ENCODE results near the gene RTL9.
"Not testable (repeated sequence)": the region's sequence is repeated elsewhere in the genome, so short reads cannot be mapped to it uniquely, and the experiment has no call there.

The RTL9 gene

DNA sequence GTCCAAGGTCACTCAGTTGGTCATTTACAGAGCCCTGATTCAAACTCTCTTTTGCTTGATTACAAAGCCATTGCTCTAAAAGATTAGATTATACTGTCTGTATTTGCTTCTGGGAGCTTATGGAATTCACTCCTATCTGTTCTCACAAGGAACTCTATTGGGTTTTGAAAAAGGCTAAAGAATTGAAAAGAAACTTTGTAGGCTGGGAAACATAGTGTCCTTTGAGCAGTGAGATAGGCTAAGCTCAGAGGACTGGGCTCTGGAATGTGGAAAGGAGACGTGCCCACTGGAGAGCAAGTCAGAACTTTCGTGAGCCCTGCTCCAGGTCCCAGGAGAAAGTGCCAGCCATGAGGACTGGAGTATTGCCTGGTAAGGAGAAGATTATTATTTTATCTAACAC is at the start of gene RTL9:
Gene RTL9 (plus strand): TSS at position 301 of the 400 bp plus-strand sequence. CDS start 91,770 bp downstream, outside the sequence.
- FAIRE-seq = no peak

DNA sequence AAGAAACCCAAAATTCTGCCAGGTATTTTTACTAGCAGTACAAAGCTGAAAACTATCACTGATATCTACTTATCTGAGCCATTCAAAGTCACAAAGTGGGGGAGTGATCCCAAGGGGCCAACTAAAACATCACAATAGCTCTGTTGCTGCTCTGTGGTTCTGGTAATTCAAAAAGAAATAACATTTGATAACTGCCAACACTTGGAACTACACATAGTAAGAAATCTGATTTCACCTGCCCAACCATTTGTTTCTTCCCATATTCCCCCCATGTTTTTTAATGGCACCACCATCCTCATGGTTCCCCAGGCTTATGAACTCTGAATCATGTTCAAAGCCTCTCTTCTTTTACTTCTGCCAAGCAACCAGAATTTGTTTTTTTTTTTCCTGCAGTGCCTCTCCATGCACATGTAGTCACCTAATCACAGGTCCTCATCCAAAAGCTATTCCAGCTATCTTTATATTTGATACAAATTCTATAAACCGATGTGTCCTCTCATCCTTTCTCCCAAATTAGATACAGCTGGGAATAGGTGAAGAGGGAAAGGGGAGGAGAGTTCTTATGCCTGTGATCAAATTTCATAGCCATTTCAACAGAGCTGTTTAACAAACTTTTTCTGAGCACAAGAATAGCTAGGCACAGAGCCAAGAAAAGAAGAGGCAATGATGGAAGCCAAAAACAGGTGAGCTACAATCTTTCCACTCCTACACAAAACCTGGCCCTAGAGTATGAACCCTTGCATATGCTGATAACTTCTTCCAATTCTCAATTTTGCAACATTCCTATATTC is 48.5 kb upstream of the RTL9 start:
- FAIRE-seq = no peak

DNA sequence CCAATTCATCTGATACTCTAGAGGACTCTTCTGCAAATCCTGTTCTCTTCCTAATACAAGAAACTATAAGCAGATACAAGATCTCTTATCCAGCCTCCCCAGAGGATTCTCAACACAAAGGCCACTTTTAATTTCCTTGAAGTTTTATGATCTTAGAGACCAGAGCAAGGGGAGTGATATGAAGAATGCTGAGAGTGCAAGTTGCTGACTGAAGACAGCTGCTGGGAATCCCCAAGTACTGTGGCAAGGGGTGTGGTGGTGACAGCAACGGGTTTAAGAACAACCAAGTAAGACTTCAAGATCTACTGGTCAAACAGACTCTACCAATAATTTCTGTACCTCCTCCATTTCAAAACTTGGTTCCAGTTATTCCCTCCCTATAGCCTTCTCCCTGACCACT is 47.8 kb upstream of the RTL9 start:
- no peak for FAIRE-seq

DNA sequence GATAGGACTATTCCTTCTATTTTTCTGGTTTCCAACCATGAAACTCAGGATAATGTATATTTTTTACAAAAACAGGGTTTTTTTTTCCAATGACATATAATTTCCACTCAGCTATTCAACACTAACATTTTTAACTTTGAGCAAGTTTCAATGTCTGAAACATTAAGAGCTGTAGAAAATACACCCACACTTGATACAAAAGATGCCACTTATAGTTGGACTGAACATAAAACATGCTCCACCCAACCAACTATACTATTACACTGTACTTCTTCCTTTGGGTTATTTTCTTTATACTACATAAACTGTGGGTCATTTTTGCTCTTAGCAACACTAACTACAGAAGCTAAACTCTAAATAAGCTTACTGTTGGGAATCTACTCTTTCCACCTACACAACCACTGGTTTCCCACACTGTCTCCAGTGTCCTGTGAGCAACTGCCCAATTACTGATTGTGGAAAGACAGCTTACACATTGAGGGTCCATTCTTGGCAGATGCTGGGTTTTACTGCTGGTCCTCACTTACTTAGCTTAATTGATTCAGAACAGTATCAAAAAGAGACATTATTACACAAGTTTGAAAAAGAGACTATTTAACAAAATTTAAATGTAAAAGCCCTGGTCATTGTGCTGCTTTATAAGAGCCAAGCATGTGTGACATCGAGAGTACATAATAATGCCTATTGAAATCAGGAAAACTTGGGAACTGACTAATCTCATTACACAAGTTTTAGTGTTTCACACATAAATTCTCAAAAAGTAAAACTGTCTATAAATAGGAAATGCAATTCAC is 47.0 kb upstream of the RTL9 start:
- no peak for FAIRE-seq

DNA sequence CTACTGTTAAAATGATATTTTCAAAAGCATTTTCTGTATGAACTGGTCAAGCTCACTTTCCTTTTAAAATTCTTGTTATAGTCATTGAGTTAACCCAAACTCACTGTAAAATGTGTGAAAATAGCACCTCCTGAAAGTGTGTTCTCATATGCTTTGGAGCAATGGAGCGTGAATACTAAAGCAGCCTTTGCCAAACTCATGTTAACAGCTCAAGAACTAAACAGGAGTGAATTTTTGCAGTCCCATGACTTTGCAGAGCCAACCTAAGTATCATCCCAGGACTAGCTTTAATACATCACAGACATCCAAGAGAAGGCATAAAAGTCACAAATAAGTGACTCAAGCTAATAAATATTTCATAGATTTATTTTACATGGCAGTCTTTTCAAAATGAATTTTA is 43.1 kb upstream of the RTL9 start:
- FAIRE-seq = no peak

DNA sequence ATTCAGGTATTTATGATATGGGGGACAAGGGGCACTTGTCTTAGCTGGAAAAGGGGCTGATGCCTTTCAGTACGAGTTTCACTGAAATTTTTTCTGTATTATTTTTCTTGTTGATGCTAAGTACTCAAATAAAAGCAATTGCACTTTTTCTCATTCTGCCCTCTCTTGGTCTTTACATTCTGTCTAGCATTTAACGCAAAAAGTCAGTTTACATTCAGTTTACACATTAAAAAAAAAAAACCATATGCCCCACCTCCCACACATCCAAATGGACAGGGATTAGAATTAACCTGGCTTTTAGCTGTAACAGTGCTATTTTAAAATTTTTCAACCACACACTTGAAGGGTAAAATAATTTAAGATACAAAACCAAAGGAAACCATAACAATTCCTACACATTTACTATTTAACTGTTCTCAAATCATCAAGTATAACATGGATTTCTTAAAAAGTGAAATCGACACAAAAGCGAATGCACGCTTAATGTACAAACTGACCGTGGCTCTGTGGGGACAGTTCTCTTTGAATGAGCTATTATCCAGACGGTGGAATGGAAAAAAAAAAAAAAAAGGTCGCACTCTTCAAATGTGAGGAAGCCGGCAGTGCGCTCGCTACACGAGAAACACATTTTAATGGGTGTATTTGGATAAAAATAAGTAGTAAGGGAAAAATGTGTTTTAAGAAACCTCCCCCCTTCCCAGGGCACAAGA is 42.1 kb upstream of the RTL9 start:
- FAIRE-seq = no peak

DNA sequence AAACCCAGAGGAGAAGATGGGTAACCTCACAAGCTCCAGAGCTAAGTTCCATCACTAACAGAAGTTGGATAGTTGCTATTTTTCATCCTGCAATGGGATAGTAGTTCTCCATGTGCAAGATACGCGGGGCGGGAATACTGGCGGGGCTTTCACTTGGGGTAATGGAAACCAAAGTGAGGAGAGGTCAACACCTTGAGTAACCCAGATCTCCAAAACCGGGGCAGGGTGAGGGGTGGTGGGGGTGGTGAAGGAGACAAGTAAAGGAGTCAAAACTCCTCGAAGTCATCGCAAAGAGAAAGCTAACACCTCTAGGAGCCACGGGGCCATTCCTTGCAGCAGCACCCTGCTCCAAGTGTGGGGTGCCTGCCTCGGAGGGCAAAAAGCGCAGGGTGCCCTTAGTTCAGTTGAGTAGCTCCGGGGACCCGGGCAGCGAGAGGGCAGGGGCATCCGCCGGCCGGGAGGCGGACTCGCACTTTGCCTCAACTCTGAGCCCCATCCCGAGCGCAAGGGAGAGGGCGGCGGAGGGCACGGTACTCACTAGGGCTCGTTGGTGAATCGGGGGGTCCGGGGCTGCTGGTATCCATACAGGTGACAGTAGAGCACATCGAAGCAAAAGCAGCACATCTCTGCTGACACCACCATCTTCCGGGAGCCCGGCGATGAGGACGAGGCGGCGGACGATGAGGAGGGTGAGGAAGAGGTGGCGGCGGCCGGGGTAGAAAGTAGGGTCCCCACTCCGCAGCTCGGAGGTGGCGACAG is 41.4 kb upstream of the RTL9 start:
- FAIRE-seq = no peak

DNA sequence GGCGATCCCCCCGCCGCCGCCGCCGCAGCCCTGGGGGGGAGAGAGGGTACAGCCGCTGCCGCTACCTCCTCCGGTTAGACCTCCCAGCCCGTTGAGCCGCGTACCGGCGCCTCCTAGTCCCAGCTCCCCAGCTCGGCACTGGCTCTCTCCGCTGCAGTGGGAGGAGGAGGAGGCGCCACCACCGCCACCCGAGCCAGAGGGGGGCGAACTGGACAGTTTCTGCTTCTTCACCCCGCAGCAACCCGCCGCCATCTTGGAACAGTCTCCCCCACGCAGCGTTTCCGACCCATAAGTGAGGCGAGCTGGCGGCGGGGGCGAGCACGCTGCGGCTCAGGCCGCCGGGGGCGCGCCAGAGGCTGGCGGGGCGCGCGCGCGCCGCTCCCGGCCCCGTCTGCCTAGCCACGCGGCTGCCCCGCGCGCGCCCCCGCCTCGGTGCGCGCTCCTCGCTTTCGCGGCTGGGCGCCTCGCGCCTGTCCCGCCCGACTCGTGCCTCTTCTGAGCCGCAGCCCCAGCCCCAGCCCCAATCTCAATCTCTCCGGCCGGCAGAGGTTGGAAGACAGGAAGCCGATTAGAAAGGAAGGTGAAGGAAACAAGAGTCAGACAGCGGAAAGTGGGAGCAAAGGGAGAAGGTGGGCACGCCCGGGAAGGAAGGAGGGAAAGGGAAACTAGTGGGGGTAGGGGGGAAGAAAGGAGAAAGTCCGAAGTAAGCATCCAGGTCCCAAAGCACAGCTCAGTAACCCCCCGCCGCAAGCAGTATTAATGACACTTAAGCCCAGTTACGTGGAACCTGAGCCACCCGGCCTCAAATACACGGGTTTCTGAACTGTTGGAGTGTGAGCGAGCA is 40.6 kb upstream of the RTL9 start, which contains the start of gene AMMECR1:
Gene AMMECR1 (minus strand): TSS at position 266 of the 844 bp plus-strand sequence. CDS start 14 bp downstream, at position 252.
- FAIRE-seq = no peak

DNA sequence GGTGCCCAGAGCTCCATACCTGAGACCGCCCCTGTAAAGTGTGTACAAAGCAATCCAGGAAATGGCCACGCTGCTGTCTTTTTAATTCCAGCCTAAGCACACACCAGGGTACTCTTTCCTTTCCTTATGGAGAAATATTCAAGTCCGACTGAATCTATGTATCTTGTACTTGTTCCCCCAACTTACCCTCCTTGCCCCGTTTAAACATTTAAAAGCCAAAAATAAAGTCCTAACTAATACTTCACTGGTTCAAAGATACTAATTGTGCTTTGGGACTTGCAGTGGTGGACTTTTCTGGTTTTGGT is 40.0 kb upstream of the RTL9 start:
- FAIRE-seq = no peak

DNA sequence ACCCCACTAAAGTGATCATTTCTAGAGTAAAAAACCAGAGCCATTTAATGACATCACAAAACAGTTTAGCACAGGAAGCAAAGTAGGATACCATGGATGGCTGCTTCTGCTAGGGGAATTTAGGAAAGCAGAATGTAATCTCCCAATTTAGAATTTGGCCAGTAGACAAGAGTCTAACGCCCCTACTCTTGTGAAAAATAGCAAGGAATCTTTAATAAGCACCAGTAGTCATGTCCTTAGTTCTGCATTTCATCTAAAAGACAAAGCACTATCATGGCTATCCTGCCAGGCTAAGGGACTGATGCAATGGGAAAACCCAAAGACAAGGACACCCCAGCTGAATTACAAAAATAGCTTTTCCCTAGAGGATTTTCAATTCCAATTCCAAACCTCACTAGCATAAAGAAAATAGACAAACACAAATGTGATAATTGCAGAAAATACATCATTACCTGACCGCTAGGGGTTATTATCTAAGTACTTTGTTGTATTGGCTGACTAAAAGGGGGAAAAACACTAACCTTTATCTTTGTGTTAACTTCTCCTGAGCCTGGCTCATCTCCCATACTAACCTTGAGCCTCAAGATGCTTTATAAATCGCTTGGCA is 38.2 kb upstream of the RTL9 start:
- FAIRE-seq = no peak

DNA sequence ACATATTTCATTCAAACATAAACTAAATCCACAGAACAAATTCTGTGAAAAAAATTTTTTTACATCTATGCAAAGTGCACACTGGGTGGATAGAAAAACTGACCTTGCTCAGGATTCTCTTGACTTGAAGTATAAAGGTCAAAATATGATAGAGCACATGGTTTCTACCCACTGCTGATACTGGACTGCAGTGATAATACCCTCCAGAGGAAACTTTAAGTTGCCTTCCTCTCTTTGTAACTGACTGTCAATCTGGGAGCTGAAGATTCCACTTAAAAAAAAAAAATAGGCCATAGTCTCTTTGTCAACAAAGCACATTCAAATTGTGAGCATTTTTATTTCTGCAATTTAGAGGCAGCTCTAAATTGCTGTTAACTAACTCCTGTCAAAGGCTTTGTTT is 37.6 kb upstream of the RTL9 start:
- FAIRE-seq = no peak

DNA sequence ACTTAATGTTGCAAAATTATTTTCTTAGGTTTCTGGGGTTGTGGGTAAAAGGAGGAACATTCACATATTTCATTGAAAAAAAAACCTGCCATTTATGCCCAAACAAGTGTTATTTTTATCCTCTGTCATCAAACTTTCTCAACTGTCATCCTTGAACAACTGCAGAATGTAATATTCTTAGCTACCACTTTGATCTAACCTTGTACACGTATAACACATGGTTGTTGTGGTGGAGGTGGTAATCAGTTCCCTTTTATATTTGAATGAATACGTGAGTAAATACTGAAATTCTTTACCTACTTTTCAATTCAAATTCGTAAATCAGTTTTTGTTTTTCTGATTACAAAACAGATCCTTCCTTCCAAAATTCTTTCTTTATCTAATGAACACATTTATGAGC is 37.0 kb upstream of the RTL9 start:
- no peak for FAIRE-seq

DNA sequence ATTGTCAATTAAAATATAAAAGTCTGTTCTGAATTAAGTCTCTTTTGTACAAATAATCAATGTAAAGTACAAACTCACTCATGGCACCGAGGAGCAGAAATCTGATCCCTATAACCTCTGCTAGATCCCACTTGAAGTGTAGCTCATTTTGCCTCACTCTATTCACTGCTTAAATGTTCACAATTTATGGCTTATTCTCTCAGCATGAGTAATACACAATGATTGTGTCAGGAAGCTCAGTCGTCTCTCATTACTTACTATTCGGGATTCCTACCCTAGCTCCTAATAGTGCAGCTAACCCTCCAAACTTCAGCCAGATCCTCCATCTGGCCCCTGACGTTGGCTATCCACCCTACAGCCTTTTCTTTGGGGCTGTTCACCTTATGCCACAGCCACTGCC is 36.0 kb upstream of the RTL9 start:
- FAIRE-seq = no peak

DNA sequence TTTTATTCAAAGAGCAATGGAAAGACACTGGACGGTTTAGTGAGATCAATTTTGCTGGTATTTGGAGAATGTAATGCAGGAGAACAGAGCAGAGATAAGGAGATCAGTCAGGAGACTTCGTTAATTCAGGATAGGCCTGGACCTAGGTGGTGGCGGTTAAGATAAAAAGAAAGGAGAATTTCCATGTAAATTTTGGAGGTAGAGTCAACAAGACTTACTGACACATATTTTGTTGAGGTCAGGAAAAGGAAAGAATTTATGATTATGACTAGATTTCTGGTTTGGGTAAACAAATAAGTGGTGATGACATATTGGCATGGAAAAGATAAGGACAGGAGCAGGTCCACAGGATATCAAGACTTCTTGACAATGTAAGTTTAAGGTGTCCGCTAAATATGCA is 31.9 kb upstream of the RTL9 start:
- FAIRE-seq = no peak

DNA sequence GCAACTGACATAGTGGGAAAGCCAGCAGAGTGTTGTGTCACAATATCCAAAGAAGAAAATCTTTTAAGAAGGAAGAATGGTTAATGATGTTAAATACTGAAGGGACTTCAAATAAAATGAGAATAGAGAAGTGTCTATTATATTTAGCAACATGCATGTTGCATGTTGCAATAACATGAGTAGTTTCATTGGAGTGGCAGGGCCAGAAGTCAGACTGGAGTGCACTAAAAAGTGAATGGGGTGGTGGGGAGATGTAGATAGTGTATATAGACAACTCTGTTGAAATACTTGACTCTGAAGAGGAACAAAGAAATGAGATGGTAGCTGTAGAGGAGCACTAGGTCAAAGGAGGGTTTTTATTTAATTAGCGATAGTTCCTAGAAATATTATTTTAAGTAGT is 31.3 kb upstream of the RTL9 start:
- no peak for FAIRE-seq

DNA sequence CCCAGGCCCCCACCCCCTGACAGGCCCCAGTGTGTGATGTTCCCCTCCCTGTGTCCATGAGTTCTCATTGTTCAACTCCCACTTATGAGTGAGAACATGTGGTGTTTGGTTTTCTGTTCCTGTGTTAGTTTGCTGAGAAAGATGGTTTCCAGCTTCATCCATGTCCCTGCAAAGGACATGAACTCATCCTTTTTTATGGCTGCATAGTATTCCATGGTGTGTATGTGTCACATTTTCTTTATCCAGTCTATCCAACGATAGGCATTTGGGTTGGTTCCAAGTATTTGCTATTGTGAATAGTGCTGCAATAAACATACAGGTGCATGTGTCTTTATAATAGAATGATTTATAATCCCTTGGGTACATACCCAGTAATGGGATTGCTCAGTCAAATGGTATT is 30.0 kb upstream of the RTL9 start:
- not testable (repeated sequence) for FAIRE-seq

DNA sequence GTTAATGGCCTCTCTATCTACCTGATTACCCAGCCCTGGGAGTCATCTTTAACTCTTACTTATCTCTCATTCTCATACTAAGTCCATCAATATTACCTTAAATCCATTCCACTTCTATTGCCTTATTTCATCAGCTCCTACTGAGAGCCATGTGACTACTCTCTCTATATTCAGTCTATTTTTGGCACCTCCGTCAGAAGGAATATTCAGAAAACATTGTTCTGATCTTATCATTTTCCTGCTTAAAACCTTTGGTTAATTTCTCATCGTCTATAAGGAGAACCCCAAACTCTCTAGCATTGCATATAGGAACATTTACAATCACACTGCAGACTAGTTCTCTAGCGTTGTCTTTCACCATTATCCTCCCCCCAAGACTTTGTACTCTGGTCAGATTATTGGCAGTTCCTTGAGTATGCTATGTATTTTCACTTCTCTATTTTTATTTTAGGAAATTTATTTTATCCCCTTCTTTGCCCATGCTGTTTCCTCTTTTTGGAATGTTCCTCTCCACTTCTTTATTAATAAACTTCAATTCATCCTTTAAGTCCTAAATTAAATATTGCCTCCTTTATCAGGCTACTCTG is 27.1 kb upstream of the RTL9 start:
- FAIRE-seq = no peak

DNA sequence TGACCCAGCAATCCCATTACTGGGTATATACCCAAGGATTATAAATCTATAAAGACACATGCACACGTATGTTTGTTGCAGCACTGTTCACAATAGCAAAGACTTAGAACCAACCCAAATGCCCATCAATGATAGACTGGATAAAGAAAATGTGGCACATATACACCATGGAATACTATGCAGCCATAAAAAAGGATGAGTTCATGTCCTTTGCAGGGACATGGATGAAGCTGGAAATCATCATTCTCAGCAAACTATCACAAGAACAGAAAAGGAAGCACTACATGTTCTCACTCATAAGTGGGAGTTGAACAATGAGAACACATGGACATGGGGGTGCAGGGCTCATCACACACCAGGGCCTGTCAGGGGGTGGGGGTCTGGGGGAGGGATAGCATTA is 25.2 kb upstream of the RTL9 start:
- not testable (repeated sequence) for FAIRE-seq

DNA sequence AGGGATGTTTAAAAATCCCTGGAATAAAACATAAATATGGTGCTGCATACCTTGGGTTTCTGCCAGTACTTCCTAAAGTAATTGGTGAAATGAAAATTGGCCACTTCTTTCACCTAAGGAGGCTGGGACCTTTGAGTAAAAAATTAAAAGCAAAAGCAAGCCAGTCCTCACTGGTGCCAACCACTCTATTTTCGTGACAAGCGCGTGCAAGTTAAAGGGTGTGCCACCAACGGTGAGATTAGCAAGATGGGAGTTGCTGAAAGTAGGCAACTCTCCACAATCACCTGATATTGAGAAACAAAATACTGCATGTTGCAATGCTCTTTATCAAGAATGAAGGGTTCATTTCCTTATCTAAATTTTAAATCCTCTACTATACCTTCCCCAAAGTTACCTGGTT is 19.7 kb upstream of the RTL9 start:
- FAIRE-seq = no peak

DNA sequence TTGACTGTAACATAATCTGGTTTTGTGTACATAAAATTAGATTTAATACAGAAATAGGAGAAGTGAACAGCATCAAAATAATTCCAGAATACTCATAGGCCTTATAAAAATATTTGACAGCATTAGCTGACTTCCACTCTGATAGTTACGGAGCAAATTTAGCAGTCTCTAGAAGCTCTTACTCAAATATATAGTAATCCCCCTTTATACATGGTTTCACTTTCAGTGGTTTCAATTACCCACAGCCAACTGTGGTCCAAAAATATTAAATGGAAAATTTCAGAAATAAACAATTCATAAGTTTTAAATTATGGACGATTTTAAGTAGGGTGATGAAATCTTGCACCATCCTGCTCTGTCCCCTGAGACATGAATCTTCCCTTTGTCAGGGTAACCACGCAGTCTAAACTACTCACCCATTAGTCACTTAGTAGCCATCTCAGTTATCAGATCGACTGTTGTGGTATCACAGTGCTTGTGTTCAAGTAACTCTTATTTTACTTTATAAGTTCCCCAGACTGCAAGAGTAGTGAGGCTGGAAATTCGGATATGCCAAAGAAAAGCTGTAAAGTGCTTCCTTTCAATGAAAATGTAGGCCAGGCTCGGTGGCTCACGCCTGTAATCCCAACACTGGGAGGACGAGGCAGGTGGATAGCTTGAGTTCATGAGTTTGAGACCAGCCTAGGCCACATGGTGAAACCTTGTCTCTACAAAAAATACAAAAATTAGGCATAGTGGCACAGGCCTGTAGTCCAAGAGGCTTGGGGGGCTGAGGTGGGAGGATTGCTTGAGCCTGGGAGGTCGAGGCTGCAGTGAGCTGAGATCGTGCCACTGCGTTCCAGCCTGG is 17.2 kb upstream of the RTL9 start:
- FAIRE-seq = no peak
